HCT116 (cell line): ENCODE results near the gene CTXN1.

ENCODE experiments used
- CEBPB ChIP-seq: IDR thresholded peaks from 2 replicates; pipeline ENCODE4 v1.6.1; 2012; ENCODE audit warnings: low read depth
- CTCF ChIP-seq, 3 experiments: fragments of 200-600 bp in 1 of 3; sonication (generic) in 1 of 3; IDR thresholded peaks in 2 of 3; conservative IDR thresholded peaks in 1 of 3; 2 replicates each; pipeline ENCODE4 v1.5.1; 2012 to 2017; ENCODE audit warnings: low read depth in 2 of 3, low read length in 2 of 3, antibody characterized with exemption in 1 of 3, borderline replicate concordance in 1 of 3, control low read depth in 1 of 3, mild to moderate bottlenecking in 1 of 3, mixed read lengths in 1 of 3, mixed run types in 1 of 3, moderate library complexity in 1 of 3; ENCODE audit not compliant: insufficient read depth in 1 of 3
- EZH2 ChIP-seq: fragments of 200-600 bp; sonication (generic); IDR thresholded peaks from 2 replicates; pipeline ENCODE4 v1.6.1; 2017; ENCODE audit warnings: antibody characterized with exemption, mixed run types
- EZH2phosphoT487 ChIP-seq: fragments of 200-600 bp; IDR thresholded peaks from 2 replicates; pipeline ENCODE4 v1.6.1; 2018; ENCODE audit warnings: antibody characterized with exemption, borderline replicate concordance
- JUND ChIP-seq: IDR thresholded peaks from 2 replicates; pipeline ENCODE4 v1.6.1; 2012
- MAX ChIP-seq: IDR thresholded peaks from 2 replicates; pipeline ENCODE4 v1.6.1; 2012
- POLR2AphosphoS5 ChIP-seq: IDR thresholded peaks from 2 replicates; pipeline ENCODE4 v1.6.1; 2011; ENCODE audit warnings: mild to moderate bottlenecking, low read depth, low read length, moderate library complexity
- REST ChIP-seq: IDR thresholded peaks from 2 replicates; pipeline ENCODE4 v1.6.1; 2012; ENCODE audit warnings: low read depth
- SIN3A ChIP-seq: IDR thresholded peaks from 2 replicates; pipeline ENCODE4 v1.6.1; 2012; ENCODE audit warnings: low read depth
- YY1 ChIP-seq: IDR thresholded peaks from 2 replicates; pipeline ENCODE4 v1.6.1; 2011; ENCODE audit warnings: low read length, low read depth, moderate library complexity, mild to moderate bottlenecking; ENCODE audit not compliant: insufficient replicate concordance; ENCODE audit errors: extremely low read depth
- TF ChIP-seq, protein P1 (sequence below): IDR thresholded peaks from 2 replicates; pipeline ENCODE4 v1.6.1; 2012

DNA sequence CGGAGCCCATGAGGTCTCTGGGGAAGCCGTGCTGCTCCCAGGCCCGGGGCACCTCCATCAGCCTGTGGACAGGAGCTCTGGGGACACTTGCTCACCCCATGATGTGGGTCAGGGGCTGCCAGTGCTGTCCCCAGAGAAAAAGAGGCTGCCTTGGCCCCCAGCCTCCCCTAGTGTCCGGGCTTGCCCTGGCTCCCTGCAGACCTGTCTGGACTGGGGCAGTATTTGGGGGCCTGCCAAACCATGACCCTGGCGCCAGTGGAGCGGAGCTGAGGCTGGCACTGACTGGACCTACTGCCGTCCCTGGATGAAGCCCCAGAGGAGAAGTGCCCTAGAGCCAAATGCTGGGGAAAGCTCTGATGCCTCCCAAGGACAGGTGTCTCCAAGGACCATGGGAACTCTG lies 49.1 kb upstream of the CTXN1 start:
- TF ChIP-seq CTCF (IDR thresholded peaks at IDR 0.05 in 2 of 3, conservative IDR thresholded peaks at IDR 0.05 in 1 of 3; ENCODE audit: borderline replicate concordance in 1 of 3, insufficient read depth in 1 of 3, low read depth in 2 of 3, low read length in 2 of 3) (no peak), SIN3A (no peak), EZH2phosphoT487 (no peak), YY1 (no peak), REST (no peak), EZH2 (no peak), CEBPB (no peak), POLR2AphosphoS5 (no peak), MAX (no peak), JUND (no peak)
- TF ChIP-seq, protein P1, sequence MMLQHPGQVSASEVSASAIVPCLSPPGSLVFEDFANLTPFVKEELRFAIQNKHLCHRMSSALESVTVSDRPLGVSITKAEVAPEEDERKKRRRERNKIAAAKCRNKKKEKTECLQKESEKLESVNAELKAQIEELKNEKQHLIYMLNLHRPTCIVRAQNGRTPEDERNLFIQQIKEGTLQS = no peak
